NOMO-1 treated with dmso at 0.1 percent for 144 hours (cell line): ENCODE results near the gene PGGHG.
"Not testable (repeated sequence)": the region's sequence is repeated elsewhere in the genome, so short reads cannot be mapped to it uniquely, and the experiment has no call there.

Source experiments
- DNase-seq: peaks from one replicate; lab custom pipeline; 2025; ENCODE audit not compliant: unreplicated experiment; lab: John Stamatoyannopoulos, UW

Gene PGGHG

DNA sequence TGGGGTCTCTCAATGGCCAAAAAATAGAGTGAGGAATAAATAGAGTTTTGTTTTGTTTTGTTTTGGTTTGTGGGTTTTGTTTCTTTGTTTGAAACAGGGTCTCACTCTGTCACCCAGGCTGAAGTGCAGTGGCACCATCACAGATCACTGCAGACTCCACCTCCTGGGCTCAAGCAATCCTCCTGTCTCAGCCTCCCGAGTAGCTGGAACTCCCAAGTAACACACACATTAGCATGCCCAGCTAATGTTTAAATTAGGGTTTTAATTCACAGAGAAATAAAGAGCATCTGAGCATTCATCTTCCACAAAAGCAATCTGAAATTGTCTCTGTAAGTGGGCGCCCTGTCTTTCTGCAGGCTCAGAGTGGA is 40.9 kb downstream of the PGGHG start:
- no peak for DNase-seq

DNA sequence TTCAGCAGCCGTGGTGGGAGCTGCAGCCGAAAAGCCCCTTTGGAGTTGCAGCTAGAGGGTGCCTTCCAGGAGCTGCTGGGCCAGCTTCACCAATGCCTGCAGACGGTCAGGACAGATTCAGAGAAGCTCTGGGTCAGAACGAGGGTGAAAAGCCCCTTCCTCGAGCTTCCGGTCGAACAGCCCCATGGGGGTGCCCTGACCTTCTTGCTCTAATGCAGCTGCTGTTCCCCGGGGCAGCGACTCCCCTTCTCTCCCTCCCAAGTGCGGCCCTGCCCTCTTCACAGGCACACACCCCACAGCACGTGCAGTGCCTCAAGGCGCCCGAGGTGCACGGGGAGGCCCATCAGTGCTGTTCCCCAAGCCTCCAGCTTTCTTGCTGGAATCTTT is 41.4 kb downstream of the PGGHG start:
- no peak for DNase-seq

DNA sequence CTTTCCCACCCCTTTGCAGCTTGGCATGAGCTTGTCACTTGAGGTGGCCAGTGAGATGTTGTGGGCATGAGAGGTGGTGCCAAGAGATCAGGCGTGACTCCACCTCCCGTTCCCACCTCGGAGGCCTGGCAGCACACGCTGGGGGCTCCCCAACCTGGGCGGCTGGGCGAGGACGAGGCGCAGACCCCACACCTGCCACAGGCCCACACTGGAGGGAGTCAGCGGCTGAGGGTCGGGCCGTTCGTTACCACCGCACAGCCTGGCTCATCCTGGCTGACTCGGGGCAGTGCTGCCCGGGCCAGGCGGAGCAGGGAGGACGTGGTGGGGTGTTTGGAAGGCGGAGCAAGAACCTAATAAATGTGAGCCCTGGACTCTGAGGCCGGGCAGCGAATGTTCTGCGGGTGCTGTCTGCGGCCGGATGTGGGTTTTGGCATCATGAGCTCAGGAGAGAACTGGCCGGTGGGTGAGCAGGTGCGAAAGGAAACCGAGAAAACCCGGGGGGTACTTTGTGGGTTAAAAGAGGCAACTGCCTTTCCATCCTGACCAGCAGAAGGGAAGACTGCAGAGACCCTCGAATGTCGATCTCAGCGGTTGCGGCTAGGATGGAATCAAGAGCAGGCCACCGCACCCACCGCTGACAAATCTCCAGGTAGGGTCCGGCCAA is 41.9 kb downstream of the PGGHG start:
- no peak for DNase-seq

DNA sequence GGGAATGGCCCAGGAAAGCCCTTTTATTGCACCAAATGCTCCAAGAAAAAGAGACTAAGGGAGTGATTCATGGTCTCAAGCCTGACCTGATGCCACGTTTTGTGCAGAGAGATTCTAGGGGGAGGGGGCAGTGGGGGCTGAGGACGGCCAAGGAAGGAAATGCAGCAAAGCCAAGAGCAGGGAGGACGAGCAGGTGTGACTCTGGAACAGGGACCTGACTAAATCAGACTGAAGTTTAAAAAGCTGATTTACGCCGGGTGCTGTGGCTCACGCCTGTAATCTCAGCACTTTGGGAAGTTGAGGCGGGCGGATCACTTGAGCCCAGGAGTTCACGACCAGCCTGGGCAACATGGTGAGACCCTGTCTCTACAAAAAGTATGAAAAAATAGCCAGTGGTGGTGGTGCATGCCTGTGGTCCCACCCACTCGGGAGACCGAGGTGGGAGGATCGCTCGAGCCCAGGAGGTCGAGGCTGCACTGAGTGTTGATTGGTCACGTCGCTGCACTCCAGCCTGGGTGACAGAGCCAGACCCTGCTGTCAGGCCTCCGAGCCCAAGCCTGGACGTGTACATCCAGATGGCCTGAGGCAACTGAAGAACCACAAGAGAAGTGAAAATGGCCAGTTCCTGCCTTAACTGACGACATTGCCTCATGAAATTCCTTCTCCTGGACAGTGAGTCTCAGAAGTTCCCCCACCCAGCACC is 42.6 kb downstream of the PGGHG start:
- DNase-seq = no peak

DNA sequence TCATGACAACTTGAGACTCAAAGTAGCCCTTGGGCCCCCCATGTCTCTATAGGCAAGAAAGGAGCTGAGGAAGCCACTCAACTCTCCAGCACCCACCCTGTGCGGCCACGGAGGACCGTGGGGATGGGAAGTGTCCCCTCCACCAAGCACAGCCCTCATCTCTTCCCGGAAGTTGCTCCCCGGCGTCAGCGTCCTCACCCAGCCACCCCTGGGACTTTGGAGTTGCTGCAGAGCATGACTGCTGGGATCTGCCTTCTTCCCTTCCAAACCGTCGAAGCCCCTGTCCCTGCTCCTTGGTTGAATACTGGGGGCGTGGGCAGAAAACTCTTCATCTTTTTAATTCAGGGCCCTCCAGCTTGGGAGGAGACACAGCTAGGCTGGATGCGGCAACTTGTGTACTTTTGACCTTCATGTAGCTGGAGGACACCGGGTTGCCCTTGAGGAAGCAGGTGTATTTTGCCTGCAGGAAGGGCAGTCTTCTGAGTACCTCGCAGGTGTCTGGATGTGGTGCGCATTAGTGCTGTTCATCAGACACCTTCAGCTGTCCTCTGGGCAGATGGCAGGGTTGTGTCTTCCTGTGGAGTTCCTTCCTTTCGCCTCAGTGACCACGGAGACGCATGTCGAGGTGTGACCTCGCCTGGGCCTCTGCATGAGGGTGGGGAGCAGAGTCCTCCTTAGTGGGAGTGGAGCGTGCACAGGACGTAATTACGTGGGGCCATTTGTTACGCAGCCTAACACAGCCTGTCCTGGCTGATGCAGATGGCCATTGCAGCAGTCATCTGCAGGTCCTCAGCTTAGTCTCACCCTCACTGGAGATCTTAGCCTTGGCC is 43.9 kb downstream of the PGGHG start:
- DNase-seq = no peak

DNA sequence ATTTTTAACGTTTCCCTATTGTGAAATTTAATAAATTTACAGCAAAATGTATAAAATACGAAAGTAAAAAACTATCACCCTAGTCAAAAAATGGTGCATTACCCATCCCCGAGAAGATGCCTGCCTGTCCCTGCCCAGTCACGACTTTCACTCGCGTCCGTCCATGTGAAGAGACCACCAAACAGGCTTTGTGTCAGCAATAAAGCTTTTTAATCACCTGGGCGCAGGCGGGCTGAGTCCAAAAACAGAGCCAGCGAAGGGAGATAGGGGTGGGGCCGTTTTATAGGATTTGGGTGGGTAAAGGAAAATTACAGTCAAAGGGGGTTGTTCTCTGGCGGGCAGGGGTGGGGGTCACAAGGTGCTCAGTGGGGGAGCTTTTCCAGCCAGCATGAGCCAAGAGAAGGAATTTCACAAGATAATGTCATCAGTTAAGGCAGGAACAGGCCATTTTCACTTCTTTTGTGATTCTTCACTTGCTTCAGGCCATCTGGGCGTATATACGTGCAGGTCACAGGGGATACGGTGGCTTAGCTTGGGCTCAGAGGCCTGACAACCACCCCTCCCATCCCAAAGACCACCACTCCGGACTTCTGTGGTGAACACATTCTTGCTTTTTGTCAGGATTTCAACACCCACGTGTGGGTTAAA is 44.8 kb downstream of the PGGHG start:
- not testable (repeated sequence) for DNase-seq

DNA sequence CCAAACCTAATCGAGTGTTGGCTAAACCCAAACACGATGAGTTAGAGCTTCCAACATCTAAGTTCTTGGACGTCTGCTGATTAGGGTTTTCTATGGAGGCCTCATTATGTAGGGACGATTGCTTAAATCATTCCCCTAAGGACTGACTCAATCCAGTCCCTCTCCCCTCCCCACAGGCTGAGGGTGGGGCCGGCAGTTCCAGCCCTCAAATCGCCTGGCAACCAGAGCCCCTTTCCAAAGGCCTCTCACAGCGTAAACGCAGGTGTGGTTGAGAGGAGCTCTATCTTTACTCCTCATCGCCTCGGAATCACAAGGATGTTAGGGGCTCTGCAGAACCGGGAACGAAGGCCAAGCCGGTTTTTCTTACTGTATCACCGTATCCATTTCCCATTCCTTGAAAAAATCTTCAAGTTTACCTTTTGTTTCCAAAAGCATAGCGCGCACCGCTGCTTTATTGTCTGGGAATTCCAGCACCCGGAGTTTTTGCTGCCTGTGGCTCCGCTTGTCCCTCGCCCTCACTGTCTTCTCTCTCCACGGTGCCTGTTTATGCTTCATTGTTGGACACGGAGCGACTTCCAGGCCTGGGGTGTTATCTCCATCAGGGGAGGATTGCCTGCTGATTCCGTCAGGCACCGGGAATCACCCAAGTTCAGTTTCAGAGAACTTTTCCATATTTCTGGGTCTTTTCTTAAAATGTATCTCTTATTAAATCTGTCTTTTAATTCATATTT is 45.5 kb downstream of the PGGHG start:
- DNase-seq = no peak

DNA sequence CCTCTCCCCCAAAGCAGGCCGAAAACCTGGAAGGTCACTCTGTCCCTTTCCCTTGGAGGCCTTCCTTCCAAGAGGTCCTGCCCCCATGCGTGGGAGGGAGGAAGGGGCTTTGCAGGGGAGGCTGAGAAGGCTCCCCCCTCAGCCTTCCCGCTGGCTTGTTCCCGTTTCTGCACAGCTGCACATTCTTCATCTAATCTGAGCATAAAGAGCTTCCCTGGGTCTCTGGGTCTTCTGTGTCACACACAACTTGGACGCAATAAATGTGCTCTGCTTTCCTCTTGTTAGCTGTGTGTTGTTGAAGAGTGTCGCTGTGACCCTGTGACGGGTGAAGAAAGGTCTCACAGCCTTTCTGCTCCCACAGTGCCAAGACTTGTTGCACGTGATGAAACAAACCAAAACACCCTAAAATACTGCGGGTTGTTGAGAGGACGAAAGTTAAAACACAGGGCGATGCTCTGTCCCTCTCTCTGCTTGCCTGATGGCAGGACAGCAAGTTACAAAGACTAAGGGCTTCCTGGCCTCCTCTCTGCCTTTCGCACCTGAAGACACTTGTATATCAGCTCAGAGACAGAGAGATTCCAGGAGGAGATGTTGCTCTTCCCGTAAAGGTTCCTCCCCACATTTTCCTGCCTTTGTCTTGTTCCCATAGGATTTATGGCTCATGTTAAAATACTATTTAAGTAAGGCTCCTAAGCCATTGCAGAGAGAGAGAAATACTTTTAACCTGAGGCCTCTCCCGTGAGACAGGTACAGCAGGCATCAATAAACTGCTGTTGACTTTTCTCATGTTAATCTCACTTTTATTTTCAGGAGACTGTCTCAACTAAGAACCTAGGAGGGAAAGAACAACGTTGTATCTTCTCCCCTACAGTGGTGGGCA is 47.1 kb downstream of the PGGHG start:
- no peak for DNase-seq

DNA sequence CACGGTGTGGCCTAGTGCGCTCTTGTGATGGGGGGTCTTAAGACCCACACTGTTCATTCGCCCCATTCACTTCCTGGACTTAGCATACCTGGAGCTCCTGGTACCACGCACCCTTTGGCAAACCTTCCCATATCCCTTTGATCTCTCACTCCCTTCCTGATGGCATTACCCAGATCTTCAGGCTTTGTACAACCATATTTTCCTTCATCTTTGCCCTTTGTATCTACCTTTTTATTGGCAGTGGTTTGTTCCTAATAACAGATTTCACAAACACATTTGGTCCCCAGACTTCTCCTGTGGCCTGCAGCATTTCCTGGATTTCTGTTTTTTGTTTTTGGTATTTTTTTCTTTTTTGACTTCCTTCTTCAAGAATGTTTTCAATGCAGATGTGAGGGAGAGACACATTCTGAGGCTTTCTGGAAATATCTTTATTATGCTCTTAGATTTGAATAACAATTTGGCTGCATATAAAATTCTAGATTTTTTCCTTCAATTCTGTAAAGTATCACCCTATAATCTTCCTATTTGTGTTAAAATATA is 47.8 kb downstream of the PGGHG start:
- no peak for DNase-seq

DNA sequence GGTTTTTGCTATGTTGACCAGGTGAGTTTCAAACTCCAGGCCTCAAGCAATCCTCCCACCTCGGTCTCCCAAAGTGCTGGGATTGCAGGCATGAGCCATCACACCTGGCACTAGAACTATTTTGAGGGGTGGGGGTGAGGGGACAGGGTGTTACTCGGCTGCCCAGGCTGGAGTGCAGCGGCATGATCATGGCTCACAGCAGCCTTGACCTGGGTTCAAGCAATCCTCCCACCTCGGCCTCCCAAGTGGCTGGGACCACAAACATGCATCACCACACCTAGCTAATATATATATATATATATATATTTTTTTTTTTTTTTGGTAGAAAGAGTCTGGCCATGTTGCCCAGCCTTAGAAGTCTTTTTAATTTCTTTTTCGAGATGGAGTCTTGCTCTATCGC is 48.8 kb downstream of the PGGHG start:
- DNase-seq = no peak

DNA sequence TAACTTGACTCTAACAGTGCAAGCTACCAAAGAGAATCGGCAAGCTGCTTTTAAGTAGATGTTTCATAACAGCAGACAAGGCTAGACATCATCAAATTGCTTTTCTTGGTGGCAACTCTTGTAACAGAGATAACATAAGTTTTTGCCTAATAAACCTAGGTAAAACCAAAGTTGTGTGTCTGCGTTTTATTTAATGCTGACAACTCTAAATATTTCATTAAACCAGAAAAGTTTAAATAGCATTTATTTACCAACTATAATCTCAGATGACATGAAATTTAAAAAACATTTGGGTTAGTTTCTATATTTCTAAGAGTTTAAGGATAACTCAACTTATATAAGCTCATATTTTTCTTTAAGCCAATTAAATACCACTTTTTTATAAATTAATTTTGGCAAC is 51.0 kb downstream of the PGGHG start:
- DNase-seq = no peak

DNA sequence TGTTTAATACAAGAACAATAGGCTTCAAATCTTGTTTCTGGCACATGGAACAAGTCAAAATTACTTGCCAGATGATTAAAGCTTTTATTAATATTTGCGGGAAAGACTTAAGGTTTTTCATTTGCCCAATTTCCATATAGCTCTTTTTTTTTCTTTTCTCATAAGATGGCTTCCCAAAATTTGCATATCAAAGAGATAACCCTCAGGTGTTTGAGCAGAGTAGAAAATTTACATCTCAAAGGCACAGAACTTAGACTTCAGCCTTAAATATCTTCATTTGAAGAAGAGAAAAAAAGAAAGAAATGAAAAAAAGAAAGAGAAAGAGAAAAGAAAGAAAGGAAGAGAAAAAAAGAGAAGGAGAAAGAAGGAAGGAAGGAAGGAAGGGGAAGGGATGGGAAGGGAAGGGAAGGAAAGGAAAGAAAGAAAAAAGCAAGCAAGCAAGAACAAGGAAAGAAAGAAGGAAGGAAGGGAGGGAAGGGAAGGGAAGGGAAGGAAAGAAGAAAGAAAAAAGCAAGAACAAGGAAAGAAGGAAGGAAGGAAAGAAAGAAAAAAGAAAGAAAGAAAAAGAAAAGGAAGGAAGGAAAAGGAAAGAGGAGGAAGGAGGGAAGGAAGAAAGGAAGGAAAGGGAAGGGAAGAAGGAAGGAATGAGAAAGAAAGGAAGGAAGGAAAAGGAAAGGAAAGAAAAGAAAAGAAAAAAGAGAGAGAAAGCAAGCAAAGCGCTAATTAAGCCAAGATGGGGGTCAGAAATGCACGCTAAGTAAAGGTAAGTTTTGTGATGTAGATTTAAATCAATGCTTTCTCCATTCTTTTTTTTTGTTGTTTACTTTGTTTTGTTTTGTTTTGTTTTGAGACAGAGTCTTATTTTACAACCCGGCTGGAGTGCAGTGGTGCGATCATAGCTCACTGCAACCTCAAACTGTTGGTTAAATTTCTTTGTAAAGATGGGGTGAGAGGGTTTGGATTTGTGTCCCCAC is 51.9 kb downstream of the PGGHG start:
- DNase-seq = no peak

DNA sequence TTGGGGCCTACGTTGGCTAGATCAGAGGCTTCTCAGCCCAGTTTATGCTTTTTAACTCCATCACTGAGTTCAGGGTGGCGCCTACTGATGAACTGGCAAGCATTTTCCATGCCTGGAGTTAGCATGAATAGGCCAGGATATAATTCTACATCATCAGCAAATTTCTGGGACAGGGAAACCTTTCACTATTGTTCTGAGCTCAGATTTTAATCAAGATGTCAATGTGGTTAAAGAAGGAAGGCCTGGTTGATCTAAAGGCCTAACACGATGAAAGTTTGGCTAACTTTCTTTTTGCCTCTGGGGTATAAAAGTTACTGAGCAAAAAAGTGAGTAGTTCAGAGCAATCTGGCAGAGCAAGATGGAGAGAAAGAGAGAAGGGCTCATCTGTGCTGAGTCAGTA is 53.4 kb downstream of the PGGHG start:
- DNase-seq = no peak

DNA sequence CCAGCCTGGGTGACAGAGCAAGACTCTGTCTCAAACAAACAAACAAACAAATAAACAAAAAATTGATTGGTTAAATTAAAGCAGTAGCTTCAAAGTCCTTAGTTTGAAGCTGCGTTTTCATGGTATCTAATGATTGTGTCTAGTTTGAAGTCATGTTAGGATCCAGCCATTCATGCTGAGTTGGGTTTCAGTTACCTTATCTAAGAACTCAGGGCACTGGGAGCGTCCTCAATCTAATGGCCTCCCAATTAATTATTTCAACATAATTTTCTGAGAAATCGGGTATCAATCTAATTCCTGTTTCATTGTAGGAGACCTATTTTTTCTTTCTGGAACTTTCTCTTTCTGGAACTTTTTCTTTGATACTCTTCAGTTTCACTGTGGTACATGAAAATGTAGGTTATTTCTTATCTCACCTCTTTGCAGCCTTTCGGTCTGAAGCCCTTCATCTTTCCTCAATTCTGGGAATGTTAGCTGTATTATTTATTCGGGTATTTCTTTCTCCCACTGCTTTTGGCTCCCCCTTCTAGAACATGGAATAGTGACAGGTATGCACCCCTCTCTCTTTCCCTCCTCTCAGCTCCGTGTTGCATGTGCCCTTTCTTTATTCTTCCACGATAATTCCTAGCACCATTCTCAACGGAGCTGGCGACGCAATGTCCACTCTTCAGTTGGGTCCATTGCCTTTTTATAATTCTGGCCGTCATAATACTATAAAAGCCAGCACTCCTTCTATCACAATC is 56.1 kb downstream of the PGGHG start:
- DNase-seq = no peak
